Measurements from ENCODE around the gene ATG7. TPM values are rescaled to one million over a fixed set of nuclear protein-coding genes. Genes with fewer than 3 reads are reported as not detected.
"Not testable (repeated sequence)": the region's sequence is repeated elsewhere in the genome, so short reads cannot be mapped to it uniquely, and the experiment has no call there.

The ATG7 gene
- polyA plus RNA-seq, 4 donors, result 22.0 to 26.0 (median 25.4) TPM

DNA sequence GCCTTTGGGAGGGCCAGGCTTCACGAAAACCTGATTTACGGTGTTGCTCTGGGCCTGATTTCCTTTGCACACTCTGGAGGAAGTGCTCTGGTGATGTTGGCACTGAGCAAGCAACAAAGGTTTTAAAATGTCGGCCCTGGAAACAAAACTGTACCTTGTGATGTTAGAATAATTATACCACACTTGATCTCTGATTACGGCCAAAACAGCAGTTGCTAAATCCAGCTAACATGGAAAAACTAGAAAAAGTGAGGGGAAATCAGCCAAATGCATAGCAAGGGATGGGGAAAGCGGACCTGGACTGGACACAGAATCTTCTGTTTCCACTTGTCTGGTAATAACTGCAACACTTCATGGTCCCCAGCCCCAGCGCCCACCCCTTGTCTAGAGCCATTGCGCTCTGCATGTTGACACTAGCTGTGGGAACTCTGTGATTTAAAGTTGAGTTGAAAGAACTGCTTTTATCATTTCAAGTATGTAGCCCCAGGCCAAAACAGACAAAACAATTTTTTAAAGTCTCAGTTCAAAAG lies 251.4 kb downstream of the ATG7 start:
- no peak for DNase-seq (ENCODE audit: low read depth in 4 of 4, low spot score in 3 of 4)

- DNase-seq (ENCODE audit: low read depth in 4 of 4, low spot score in 3 of 4), result not testable (repeated sequence)
Measured at GRCh38 chr3:11526121-11526520, 253.9 kb downstream of the ATG7 start.

DNA sequence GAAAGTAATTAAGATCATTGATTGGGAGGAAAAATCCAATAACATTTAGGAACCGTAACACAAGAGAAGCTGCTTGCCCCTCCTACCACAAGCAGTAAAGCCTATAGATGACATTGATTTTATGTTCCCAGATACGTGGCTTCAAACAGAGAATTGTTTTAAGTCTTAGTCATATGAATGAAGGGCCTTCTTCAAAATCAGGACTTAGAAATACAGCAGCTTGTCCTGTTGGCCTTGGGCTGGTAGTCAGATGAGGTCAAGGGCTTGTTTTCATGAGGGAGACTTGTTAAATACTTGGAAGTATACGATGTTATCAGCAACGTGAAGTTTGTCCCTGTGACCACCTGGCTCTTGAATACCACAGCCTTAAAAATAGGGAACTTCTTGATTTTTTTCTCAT lies 257.1 kb downstream of the ATG7 start:
- DNase-seq (ENCODE audit: low read depth in 4 of 4, low spot score in 3 of 4), result no peak

DNA sequence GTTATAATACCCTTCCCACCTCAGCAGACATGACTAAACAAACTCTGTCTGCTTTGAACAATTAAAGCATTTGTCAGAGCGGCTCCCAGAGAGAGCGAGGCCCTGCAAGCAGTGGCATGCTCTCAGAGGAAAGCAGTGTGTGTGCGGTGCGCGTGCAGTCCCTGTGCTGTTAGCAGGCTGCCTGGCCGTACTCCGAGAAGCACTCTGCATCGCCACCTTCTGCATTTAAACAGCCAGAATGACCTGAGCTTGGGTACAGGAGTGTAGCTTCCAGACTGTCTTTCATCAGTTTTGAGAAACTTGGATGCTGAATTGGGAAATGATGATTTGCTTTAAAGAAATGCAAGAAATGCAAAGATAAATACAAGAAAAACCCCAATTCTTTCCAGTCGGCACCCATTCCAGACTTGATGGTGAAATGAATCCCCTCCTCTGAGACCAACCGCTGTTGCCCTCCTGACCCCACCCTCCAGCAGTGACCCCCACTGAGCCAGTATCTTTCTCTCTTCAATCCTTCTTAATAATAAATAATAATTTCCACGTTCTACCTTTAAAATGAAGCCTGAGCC lies 258.0 kb downstream of the ATG7 start:
- DNase-seq (ENCODE audit: low read depth in 4 of 4, low spot score in 3 of 4), result no peak

- no peak for DNase-seq (ENCODE audit: low read depth in 4 of 4, low spot score in 3 of 4)
Measured at GRCh38 chr3:11532931-11533391, 260.8 kb downstream of the ATG7 start.

- DNase-seq (ENCODE audit: low read depth in 4 of 4, low spot score in 3 of 4), result no peak
Measured at GRCh38 chr3:11534011-11534792, 262.0 kb downstream of the ATG7 start.

GRCh38 chr3:11534793-11535101 lies 262.6 kb downstream of the ATG7 start:
- DNase-seq (ENCODE audit: low read depth in 4 of 4, low spot score in 3 of 4), result no peak

- DNase-seq (ENCODE audit: low read depth in 4 of 4, low spot score in 3 of 4), result no peak
Measured at GRCh38 chr3:11535243-11535960, 263.2 kb downstream of the ATG7 start.

DNA sequence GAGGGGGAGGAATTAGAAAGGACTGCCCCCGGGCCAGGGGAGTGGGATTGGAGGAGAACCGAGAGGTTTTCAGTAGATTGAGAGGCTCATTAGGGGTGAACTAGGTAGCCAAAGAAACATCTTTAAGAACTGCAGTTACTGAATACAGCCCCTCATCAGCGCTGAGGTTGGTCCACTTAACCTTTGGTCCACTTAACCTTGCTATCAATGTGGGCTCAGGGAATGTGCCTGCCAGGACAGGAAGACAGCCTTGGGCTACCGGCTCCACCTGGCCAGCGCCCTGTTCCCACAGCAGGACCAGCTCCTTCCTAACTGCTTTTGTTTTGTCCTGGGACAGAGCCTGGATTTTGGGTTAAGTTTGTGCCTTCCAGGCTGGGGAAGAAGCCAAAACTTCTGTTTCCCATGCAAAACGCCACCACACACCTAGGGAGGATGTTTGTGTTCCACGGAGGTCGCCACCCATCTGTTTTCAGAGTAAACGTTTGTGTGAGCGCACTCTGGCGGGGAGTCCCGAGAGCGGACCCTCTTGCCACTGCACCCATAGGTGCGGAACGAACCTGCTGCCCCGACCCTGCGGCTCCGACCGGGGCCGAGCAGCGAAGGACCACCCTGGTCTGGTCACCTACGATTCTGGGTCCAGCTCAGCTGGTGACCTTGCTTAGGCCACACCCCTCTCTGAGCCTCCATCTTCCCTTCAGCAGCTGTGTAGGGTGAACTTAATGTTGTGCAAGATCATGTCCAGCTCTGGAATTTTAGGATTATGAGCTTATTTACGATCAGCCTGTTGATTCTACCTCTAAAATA lies 264.1 kb downstream of the ATG7 start:
- DNase-seq (ENCODE audit: low read depth in 4 of 4, low spot score in 3 of 4), result no peak

DNA sequence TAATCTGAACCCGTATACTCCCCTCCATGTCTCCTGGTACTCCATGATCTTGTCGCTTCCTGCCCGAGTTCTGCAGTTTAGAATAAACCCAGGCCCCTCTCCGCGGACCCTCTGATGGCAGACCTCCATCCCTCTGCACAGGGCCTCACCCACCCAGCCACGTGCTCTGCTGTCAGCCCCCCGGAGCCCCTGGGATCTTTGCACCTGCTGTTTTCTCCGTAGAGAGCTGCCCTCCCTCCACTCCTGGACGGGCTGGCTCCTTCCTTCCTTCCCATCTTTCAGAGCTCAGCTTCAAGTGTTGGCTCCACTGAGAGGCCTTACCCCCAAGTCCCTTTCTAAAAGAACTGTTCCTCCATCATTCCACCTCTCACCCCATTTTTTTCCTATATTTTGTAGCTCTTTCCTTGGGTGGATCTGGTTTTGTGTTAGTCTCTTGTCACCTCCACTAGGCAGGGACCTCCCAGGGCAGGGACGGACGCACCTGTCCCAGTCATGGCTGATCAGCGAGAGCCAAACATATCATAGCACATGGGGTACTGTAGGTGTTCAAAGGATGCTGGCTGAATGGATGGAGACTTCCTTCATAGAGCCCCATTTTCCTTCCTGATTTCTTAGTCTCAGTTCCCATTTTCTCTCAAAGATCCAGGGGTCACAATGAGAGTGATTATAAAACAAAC lies 264.9 kb downstream of the ATG7 start:
- no peak for DNase-seq (ENCODE audit: low read depth in 4 of 4, low spot score in 3 of 4)

DNA sequence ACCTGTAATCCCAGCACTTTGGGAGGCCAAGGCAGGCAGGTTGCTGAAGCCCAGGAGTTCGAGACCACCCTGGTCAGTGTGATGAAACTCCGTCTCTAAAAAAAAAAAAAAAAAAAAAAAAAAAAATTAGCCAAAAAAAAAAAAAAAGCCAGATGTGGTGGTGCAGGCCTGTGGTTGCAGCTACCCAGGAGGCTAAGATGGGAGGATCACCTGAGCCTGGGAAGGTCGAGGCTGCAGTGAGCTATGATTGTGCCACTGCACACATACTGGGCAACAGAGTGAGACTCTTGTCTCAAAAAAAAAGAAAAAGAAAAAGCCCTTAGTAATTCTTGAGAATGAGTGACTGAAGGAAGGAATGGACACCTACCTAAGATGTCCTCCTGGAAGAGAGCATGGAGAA lies 266.4 kb downstream of the ATG7 start:
- no peak for DNase-seq (ENCODE audit: low read depth in 4 of 4, low spot score in 3 of 4)

- no peak for DNase-seq (ENCODE audit: low read depth in 4 of 4, low spot score in 3 of 4)
Measured at GRCh38 chr3:11539218-11539617, 267.0 kb downstream of the ATG7 start.

GRCh38 chr3:11539677-11540076 lies 267.5 kb downstream of the ATG7 start:
- DNase-seq (ENCODE audit: low read depth in 4 of 4, low spot score in 3 of 4), result no peak

DNA sequence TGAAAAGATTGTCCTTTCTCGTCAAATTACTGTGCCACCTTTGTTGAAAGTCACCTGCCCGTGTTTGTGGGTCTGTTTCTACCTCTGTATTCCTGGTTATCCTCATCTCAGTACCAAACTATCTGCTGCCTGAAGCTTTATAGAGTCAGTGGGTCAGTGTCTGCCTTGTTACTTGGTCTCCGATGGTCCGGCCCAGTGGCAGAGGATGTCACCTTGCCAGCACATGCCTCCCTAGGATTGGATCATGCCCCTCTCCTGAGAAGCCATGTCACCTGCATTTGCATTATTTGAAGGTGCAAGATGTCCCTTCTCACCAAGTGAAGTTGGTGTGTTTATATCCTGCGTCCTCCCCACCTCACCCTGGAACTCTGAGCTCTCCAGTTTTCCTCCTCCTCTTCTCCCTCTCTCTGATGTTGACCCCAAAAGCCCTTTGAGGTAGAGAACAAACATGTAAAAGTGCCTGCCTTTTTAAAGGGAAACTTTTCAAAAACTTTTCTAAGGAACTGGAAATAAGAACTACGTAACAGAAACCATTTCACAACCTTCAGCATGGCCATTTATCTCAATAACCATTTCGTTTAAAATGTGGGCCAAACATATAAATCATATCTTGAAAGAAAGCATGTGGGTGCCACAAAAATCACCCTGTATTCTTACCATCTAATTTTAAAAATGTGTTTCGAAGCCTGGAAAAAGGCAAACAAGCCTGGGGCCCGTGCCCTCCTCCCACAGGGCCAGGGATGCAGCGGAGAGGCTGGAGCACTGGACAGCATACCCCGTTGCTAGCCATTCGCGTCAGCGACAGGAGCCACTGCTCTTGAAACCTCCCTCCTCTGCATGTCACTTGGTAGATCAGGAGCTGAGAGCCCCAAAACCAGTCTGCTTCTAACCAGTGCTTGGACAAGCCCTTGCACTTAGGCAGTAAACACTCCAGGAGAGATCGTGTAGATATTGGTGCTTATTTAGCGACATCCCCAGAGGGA lies 269.4 kb downstream of the ATG7 start:
- no peak for DNase-seq (ENCODE audit: low read depth in 4 of 4, low spot score in 3 of 4)

- DNase-seq (ENCODE audit: low read depth in 4 of 4, low spot score in 3 of 4), result no peak
Measured at GRCh38 chr3:11542551-11542950, 270.4 kb downstream of the ATG7 start.

DNA sequence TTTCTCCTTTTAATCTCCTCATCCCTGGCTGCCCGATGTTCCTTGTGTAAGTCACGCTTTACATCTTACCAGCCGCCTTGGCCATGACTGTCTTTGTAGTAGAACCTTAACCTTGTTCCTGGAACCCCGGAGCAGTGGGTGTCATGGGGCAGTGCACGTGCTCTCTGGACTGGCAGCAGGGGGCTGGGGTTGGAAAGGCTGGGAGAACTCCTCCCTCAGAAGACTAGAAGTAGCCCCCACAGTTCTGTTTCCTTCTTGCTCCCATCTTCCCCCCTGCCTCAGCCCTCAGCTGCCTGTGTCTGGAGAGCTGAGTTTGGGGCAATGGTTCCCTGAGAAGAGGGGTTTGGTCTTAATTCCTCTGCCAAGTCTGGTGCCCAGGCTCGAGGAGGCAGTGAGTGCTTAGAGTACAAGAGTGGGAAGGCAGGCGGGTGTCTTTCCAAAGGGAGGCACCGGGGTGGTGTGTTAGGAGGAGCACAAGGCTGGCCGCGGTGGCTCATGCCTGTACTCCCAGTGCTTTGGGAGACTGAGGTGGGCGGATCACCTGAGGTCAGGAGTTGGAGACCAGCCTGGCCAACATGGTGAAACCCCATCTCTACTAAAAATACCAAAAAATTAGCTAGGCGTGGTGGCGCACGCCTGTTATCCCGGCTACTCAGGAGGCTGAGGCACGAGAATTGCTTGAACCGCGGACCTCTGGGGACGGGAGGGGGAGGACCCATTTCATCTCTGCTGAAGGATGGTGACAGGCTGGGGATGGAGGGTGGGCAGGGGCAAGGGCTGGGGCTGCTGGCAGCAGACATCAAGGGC lies 271.1 kb downstream of the ATG7 start:
- no peak for DNase-seq (ENCODE audit: low read depth in 4 of 4, low spot score in 3 of 4)

DNA sequence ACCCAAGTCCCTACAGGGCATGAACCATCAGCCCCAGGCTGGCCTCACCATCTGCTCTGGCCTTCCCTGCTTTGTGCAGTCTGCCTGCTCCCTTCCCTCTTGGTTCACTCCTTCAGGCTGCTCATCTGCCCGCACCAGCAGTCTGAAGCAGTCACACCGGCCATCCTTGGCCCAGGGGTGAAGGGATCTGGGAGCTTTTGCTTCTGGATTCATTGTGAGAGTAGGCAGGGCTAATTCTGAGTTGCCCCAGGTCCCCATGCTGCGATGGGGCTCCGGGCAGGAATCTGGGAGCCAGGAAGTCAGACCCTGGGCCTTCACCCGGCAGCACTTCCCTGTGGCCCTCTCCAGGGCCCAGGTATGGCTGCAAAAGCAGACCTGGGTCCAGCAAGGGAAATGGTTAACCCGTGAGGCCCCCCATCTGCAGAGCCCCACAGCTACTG lies 271.8 kb downstream of the ATG7 start:
- no peak for DNase-seq (ENCODE audit: low read depth in 4 of 4, low spot score in 3 of 4)

All from right renal pelvis (tissue), 4 donors.